Neural cell (in vitro differentiated cells): Measurements from ENCODE around the gene VAMP8. TPM values are rescaled to one million over a fixed set of nuclear protein-coding genes. Genes with fewer than 3 reads are reported as not detected.

ENCODE experiments used
- H2AFZ ChIP-seq: fragments of 200-600, 300-800 bp; sonication (generic), shearing (Covaris generic); 2 replicates; pipeline ENCODE4 v1.6.0; 2014; ENCODE audit warnings: low read depth, mild to moderate bottlenecking, antibody characterized with exemption, low read length, moderate library complexity
- H3F3A ChIP-seq: fragments of 200-600 bp; shearing (Covaris generic); 2 replicates; pipeline ENCODE4 v1.6.1; 2016; ENCODE audit warnings: mild to moderate bottlenecking, moderate library complexity, mixed read lengths, antibody characterized with exemption, low read length; ENCODE audit not compliant: insufficient read depth, poor library complexity, severe bottlenecking
- H3K27ac ChIP-seq: fragments of 200-600, 300-800 bp; sonication (generic), shearing (Covaris generic); 2 replicates; pipeline ENCODE4 v1.5.1; 2014; ENCODE audit warnings: mild to moderate bottlenecking, low read length, moderate library complexity
- H3K27me3 ChIP-seq: fragments of 300-800, 200-600 bp; sonication (generic), shearing (Covaris generic); 2 replicates; pipeline ENCODE4 v1.6.0; 2014; ENCODE audit warnings: mild to moderate bottlenecking, low read depth, low read length, moderate library complexity; ENCODE audit not compliant: insufficient read depth
- H3K36me3 ChIP-seq: fragments of 300-800, 200-600 bp; sonication (generic), shearing (Covaris generic); 2 replicates; pipeline ENCODE4 v1.5.1; 2014; ENCODE audit warnings: mild to moderate bottlenecking, antibody characterized with exemption, low read length, moderate library complexity; ENCODE audit not compliant: insufficient read depth
- H3K4me2 ChIP-seq: fragments of 300-800, 200-600 bp; sonication (generic), shearing (Covaris generic); 2 replicates; pipeline ENCODE4 v1.6.0; 2014; ENCODE audit warnings: mild to moderate bottlenecking, low read length
- H3K4me3 ChIP-seq: fragments of 300-800, 200-600 bp; sonication (generic), shearing (Covaris generic); 2 replicates; pipeline ENCODE4 v1.5.1; 2014; ENCODE audit warnings: mild to moderate bottlenecking, low read length, moderate library complexity
- H3K79me2 ChIP-seq: fragments of 200-600 bp; shearing (Covaris generic); replicated peaks from 2 replicates; pipeline ENCODE4 v1.6.0; 2014; ENCODE audit warnings: mild to moderate bottlenecking, low read length, moderate library complexity; ENCODE audit not compliant: insufficient read depth
- H3K9ac ChIP-seq: fragments of 300-800, 200-600 bp; sonication (generic), shearing (Covaris generic); 2 replicates; pipeline ENCODE4 v1.6.1; 2016; ENCODE audit warnings: mild to moderate bottlenecking, low read length, mixed read lengths
- H3K9me2 ChIP-seq: fragments of 200-600 bp; shearing (Covaris generic); 2 replicates; pipeline ENCODE4 v1.6.1; 2016; ENCODE audit warnings: mild to moderate bottlenecking, low read length, mixed read lengths; ENCODE audit not compliant: insufficient read depth
- H3K9me3 ChIP-seq: fragments of 200-600, 300-800 bp; sonication (generic), shearing (Covaris generic); 2 replicates; pipeline ENCODE4 v1.6.1; 2016; ENCODE audit warnings: mild to moderate bottlenecking, mixed run types, low read length, moderate library complexity, mixed read lengths
- H4K20me1 ChIP-seq: fragments of 200-600 bp; shearing (Covaris generic); 2 replicates; pipeline ENCODE4 v1.6.1; 2016; ENCODE audit warnings: mild to moderate bottlenecking, mixed run types; ENCODE audit not compliant: insufficient read depth
- EP300 ChIP-seq: fragments of 450-650 bp; conservative IDR thresholded peaks from 2 replicates; pipeline ENCODE4 v1.6.1; 2014; ENCODE audit warnings: antibody characterized with exemption, mild to moderate bottlenecking, moderate library complexity; ENCODE audit not compliant: poor library complexity, severe bottlenecking
- EZH2 ChIP-seq: fragments of 200-600, 300-800 bp; shearing (Covaris generic), sonication (generic); IDR thresholded peaks from 2 replicates; pipeline ENCODE4 v1.6.1; 2014; ENCODE audit warnings: antibody characterized with exemption, low read length, borderline replicate concordance, mild to moderate bottlenecking; ENCODE audit not compliant: insufficient read depth, poor library complexity, severe bottlenecking
- MXI1 ChIP-seq: fragments of 450-650 bp; conservative IDR thresholded peaks from 2 replicates; pipeline ENCODE4 v1.6.1; 2014; ENCODE audit warnings: antibody characterized with exemption, mild to moderate bottlenecking; ENCODE audit not compliant: poor library complexity, severe bottlenecking
- POLR2AphosphoS5 ChIP-seq: IDR thresholded peaks from 2 replicates; pipeline ENCODE4 v1.6.1; 2012
- RAD21 ChIP-seq: fragments of 450-650 bp; conservative IDR thresholded peaks from 2 replicates; pipeline ENCODE4 v1.6.1; 2014; ENCODE audit warnings: antibody characterized with exemption, mild to moderate bottlenecking, moderate library complexity
- SMC3 ChIP-seq: fragments of 450-650 bp; conservative IDR thresholded peaks from 2 replicates; pipeline ENCODE4 v1.6.1; 2014; ENCODE audit warnings: antibody characterized with exemption, mild to moderate bottlenecking, moderate library complexity; ENCODE audit not compliant: poor library complexity
- TAF1 ChIP-seq: IDR thresholded peaks from 2 replicates; pipeline ENCODE4 v1.6.1; 2012; ENCODE audit warnings: low read depth
- polyA plus RNA-seq: library from polyadenylated mRNA; depleted of rRNA; stranded (reverse); fragments of >200 nt; gene quantifications from 2 replicates; pipeline ENCODE4 v1.2.3, GENCODE V29; 2014
- TF ChIP-seq, protein P1 (sequence below): IDR thresholded peaks from 2 replicates; pipeline ENCODE4 v1.6.1; 2012; ENCODE audit warnings: borderline replicate concordance
- TF ChIP-seq, protein P2 (sequence below): fragments of 450-650 bp; IDR thresholded peaks from 2 replicates; pipeline ENCODE4 v1.5.1; 2014; ENCODE audit warnings: antibody characterized with exemption, mild to moderate bottlenecking, moderate library complexity; ENCODE audit not compliant: poor library complexity, severe bottlenecking

The VAMP8 gene
- polyA plus RNA-seq, 1 donor from 2014 or later = not detected

DNA sequence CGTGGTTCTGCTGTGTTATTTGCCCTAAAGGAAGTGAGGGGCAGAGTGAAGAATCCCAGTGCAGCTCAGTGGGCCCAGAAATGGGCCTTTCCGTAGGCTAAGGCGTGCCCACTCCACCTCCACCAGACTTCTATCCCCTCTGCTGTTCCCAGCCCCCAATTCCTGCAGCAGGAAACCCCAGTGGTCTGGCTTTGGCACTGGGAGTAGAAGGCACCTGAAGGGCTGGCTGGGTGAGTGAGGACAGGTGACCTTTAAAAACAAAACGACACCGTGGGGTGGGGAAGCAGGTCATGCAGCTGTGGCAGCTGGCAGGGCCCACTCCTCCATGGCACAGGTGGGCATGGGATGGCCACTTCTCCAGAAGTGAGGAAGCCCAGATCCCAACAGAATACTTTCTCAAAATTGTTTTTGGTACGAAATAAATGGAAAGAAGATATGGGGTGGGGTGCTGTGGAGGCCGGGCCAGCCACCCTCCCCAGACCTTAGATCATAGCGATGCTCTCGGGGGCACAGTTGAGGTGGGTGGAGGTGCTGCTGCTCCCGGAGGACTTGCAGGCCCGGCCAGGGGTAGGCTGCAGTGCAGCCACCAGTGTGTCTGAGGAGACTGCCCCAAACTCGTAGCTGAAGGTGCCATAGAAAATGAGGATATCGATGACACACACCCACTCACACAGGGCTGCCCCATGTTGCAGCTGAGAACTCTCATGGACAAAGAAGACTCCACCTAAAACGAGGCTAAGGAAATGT, 21.4 kb downstream of the VAMP8 start:
- H3K27me3 ChIP-seq = no peaks in the 10 kb centered on the region
- no peak overlapping the region for H3K4me2 ChIP-seq
- TF ChIP-seq, protein P1, sequence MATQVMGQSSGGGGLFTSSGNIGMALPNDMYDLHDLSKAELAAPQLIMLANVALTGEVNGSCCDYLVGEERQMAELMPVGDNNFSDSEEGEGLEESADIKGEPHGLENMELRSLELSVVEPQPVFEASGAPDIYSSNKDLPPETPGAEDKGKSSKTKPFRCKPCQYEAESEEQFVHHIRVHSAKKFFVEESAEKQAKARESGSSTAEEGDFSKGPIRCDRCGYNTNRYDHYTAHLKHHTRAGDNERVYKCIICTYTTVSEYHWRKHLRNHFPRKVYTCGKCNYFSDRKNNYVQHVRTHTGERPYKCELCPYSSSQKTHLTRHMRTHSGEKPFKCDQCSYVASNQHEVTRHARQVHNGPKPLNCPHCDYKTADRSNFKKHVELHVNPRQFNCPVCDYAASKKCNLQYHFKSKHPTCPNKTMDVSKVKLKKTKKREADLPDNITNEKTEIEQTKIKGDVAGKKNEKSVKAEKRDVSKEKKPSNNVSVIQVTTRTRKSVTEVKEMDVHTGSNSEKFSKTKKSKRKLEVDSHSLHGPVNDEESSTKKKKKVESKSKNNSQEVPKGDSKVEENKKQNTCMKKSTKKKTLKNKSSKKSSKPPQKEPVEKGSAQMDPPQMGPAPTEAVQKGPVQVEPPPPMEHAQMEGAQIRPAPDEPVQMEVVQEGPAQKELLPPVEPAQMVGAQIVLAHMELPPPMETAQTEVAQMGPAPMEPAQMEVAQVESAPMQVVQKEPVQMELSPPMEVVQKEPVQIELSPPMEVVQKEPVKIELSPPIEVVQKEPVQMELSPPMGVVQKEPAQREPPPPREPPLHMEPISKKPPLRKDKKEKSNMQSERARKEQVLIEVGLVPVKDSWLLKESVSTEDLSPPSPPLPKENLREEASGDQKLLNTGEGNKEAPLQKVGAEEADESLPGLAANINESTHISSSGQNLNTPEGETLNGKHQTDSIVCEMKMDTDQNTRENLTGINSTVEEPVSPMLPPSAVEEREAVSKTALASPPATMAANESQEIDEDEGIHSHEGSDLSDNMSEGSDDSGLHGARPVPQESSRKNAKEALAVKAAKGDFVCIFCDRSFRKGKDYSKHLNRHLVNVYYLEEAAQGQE = no peak
- TF ChIP-seq TAF1 (no peak), EP300 (no peak), MXI1 (no peak), POLR2AphosphoS5 (no peak), SMC3 (no peak), EZH2 (no peak), RAD21 (no peak)
- H4K20me1 ChIP-seq = no peaks in the 10 kb centered on the region
- no peak overlapping the region for H3K9ac ChIP-seq
- no peak overlapping the region for H3K27ac ChIP-seq
- H3K79me2 ChIP-seq = peaks cover 11% of the 10 kb centered on the region
- no peak overlapping the region for H3K4me3 ChIP-seq
- H2AFZ ChIP-seq = no peak overlapping the region
- no peaks in the 10 kb centered on the region for H3K36me3 ChIP-seq
- no peaks in the 10 kb centered on the region for H3K9me2 ChIP-seq
- no peaks in the 10 kb centered on the region for H3F3A ChIP-seq
- no peaks in the 10 kb centered on the region for H3K9me3 ChIP-seq

DNA sequence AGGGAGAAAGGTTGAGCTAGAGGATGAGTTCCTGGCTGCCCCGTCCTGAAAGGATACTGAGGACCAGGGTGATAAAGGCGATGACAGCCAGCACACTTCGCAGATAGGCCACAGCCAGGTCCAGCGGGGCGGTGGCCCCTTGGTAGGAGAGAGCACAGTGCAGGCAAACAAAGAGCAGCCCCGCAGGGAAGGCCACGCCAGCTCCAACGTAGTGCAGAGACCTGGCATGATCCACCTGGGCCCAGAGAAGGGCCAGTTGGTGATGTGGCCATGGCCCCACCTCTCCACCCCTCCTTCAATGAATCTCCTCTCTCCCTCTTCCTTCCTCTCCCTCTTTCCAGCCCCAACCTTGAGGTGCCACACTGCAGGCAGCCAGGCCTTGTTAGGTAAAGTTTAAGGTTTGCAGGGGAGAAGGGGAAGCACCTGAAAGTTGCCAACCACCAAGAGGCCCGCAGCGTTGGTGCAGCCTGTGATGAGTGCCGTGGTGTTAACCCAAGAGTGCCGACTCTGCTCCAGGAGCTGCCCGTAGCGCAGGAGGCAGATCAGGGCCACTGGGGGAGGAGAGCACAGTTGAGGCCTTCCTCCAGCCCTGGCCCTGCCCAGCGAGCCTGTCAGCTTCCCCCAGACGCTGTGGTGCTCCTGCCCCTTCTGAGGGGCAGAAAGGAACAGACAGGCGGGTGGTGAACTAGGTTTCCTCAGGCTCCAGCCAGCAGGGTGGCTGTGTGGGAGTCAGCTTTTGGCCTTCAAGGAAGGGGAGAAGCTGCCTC, 22.3 kb downstream of the VAMP8 start:
- Histone ChIP-seq H3K79me2 (peaks cover 11% of the 10 kb centered on the region), H3F3A (no peaks in the 10 kb centered on the region), H3K9ac (no peak overlapping the region), H4K20me1 (no peaks in the 10 kb centered on the region), H3K27me3 (no peaks in the 10 kb centered on the region), H3K4me3 (no peak overlapping the region), H3K9me3 (no peaks in the 10 kb centered on the region), H3K36me3 (no peaks in the 10 kb centered on the region), H3K9me2 (no peaks in the 10 kb centered on the region), H2AFZ (no peak overlapping the region), H3K4me2 (no peak overlapping the region), H3K27ac (no peak overlapping the region)
- no peak for TF ChIP-seq POLR2AphosphoS5
- no peak for TF ChIP-seq TAF1
- TF ChIP-seq RAD21 = no peak
- no peak for TF ChIP-seq EP300
- TF ChIP-seq SMC3 = no peak
- TF ChIP-seq, protein P1 = no peak
- TF ChIP-seq, protein P2, sequence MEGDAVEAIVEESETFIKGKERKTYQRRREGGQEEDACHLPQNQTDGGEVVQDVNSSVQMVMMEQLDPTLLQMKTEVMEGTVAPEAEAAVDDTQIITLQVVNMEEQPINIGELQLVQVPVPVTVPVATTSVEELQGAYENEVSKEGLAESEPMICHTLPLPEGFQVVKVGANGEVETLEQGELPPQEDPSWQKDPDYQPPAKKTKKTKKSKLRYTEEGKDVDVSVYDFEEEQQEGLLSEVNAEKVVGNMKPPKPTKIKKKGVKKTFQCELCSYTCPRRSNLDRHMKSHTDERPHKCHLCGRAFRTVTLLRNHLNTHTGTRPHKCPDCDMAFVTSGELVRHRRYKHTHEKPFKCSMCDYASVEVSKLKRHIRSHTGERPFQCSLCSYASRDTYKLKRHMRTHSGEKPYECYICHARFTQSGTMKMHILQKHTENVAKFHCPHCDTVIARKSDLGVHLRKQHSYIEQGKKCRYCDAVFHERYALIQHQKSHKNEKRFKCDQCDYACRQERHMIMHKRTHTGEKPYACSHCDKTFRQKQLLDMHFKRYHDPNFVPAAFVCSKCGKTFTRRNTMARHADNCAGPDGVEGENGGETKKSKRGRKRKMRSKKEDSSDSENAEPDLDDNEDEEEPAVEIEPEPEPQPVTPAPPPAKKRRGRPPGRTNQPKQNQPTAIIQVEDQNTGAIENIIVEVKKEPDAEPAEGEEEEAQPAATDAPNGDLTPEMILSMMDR = no peak
- TF ChIP-seq MXI1 = no peak
- TF ChIP-seq EZH2 = no peak
